ENCODE results near the gene MYH15.

MYH15 gene

GRCh38 chr3:108510496-108510895, at the start of gene MYH15:
MYH15 (minus strand) TSS chr3:108510596; CDS start chr3:108510530, 66 bp downstream.
- DNase-seq, result no peak

- DNase-seq, result no peak
Measured at GRCh38 chr3:108555966-108556581, 45.7 kb upstream of the MYH15 start.

- no peak for DNase-seq
Measured at GRCh38 chr3:108554913-108555571, 44.6 kb upstream of the MYH15 start.

- no peak for DNase-seq
Measured at GRCh38 chr3:108554229-108554628, 43.8 kb upstream of the MYH15 start.

- DNase-seq, result no peak
Measured at GRCh38 chr3:108552267-108553159, 42.1 kb upstream of the MYH15 start.

- DNase-seq, result no peak
Measured at GRCh38 chr3:108548886-108549285, 38.5 kb upstream of the MYH15 start.

GRCh38 chr3:108548304-108548703, 37.9 kb upstream of the MYH15 start:
- no peak for DNase-seq

GRCh38 chr3:108546692-108547091, 36.3 kb upstream of the MYH15 start:
- no peak for DNase-seq

- DNase-seq, result no peak
Measured at GRCh38 chr3:108546247-108546646, 35.9 kb upstream of the MYH15 start.

GRCh38 chr3:108538083-108538482, 27.7 kb upstream of the MYH15 start:
- DNase-seq, result no peak

GRCh38 chr3:108528459-108529252, 18.3 kb upstream of the MYH15 start:
- DNase-seq, result no peak

GRCh38 chr3:108527817-108528216, 17.4 kb upstream of the MYH15 start:
- no peak for DNase-seq

GRCh38 chr3:108527109-108527508, 16.7 kb upstream of the MYH15 start:
- DNase-seq, result no peak

- no peak for DNase-seq
Measured at GRCh38 chr3:108525971-108526370, 15.6 kb upstream of the MYH15 start.

- no peak for DNase-seq
Measured at GRCh38 chr3:108525256-108525655, 14.9 kb upstream of the MYH15 start.

GRCh38 chr3:108524537-108524936, 14.1 kb upstream of the MYH15 start:
- DNase-seq, result no peak

- DNase-seq, result no peak
Measured at GRCh38 chr3:108518895-108519294, 8.5 kb upstream of the MYH15 start.

- no peak for DNase-seq
Measured at GRCh38 chr3:108516881-108517280, 6.5 kb upstream of the MYH15 start.

- DNase-seq, result no peak
Measured at GRCh38 chr3:108513961-108514360, 3.6 kb upstream of the MYH15 start.

- no peak for DNase-seq
Measured at GRCh38 chr3:108512671-108513070, 2.3 kb upstream of the MYH15 start.

GRCh38 chr3:108511490-108511889, 1.1 kb upstream of the MYH15 start:
- DNase-seq, result no peak

GRCh38 chr3:108511055-108511454, 659 bp upstream of the MYH15 start:
- DNase-seq, result no peak

GRCh38 chr3:108509871-108510270, 525 bp downstream of the MYH15 start:
- no peak for DNase-seq

Data from activated CD8-positive, alpha-beta memory T cell treated with anti-CD3 and anti-CD28 coated beads, Interleukin-2, amount 50 U/mL, for 48 hours (primary cell).